ENCODE results near the gene NRDC. TPM values are rescaled to one million over a fixed set of nuclear protein-coding genes. Genes with fewer than 3 reads are reported as not detected.

NRDC gene
- total RNA-seq, 1 experiment from 2014 or later, result 182 TPM

DNA sequence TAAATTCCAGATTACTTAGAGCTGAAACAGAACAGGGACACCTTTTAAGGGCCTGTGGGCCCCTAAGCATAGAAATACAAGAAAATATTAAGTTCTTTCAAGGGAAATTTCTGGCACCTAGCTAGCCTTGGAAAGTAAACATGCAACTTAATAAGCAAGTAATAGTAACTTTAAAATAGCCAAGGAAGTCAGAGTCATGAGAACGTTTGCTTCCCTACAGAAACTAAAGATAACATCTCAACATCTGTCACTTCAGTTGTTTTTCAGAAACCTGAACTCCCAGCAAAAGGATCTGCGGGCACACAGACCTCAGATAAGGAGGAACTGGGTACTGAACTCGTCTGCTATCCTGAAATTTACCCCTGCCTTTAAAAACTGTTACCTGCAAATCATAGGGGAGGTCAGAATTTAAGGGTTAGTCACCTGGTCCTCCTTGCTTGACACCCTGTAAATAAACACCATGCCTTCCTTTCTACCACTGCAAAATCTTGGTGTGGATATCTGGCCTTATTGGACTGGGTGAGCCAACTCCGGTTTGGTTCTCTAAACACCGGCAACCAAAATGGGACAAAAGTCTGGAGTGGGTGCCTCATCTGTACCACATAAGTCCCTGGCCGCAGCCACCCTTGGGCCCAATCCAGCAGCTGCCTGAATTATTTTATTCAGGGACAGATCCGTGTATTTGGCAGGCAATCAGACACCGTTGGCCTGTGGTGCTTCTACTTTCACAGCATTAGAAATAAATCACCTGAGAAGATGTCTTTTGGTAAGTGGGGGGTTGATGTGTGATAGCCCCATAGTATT is 27.9 kb downstream of the NRDC start:
- TF ChIP-seq EZH2phosphoT487 (IDR thresholded peaks at IDR 0.05; ENCODE audit: borderline replicate concordance) (no peak), POLR2A (IDR thresholded peaks at IDR 0.05; ENCODE audit: borderline replicate concordance, extremely low read depth, insufficient read depth, insufficient read length) (no peak), ZFX (IDR thresholded peaks at IDR 0.05) (no peak), YY1 (IDR thresholded peaks at IDR 0.05; ENCODE audit: extremely low read depth, insufficient replicate concordance, low read depth, low read length) (no peak), SRF (IDR thresholded peaks at IDR 0.05; ENCODE audit: low read depth) (no peak), ELF1 (IDR thresholded peaks at IDR 0.05; ENCODE audit: borderline replicate concordance, low read depth) (no peak), EZH2 (IDR thresholded peaks at IDR 0.05) (no peak), TCF7L2 (IDR thresholded peaks at IDR 0.05; ENCODE audit: borderline replicate concordance, extremely low read depth, insufficient read depth, insufficient read length) (no peak), EGR1 (IDR thresholded peaks at IDR 0.05; ENCODE audit: low read depth) (no peak), ZNF274 (IDR thresholded peaks at IDR 0.05; ENCODE audit: low read depth, low read length) (no peak), RAD21 (IDR thresholded peaks at IDR 0.05; ENCODE audit: low read depth) (no peak), JUND (IDR thresholded peaks at IDR 0.05) (no peak), FOSL1 (IDR thresholded peaks at IDR 0.05; ENCODE audit: low read depth) (no peak), CBX3 (IDR thresholded peaks at IDR 0.05; ENCODE audit: low read depth) (no peak), POLR2AphosphoS5 (IDR thresholded peaks at IDR 0.05; ENCODE audit: low read depth, low read length) (no peak)
- TF ChIP-seq, protein P1, sequence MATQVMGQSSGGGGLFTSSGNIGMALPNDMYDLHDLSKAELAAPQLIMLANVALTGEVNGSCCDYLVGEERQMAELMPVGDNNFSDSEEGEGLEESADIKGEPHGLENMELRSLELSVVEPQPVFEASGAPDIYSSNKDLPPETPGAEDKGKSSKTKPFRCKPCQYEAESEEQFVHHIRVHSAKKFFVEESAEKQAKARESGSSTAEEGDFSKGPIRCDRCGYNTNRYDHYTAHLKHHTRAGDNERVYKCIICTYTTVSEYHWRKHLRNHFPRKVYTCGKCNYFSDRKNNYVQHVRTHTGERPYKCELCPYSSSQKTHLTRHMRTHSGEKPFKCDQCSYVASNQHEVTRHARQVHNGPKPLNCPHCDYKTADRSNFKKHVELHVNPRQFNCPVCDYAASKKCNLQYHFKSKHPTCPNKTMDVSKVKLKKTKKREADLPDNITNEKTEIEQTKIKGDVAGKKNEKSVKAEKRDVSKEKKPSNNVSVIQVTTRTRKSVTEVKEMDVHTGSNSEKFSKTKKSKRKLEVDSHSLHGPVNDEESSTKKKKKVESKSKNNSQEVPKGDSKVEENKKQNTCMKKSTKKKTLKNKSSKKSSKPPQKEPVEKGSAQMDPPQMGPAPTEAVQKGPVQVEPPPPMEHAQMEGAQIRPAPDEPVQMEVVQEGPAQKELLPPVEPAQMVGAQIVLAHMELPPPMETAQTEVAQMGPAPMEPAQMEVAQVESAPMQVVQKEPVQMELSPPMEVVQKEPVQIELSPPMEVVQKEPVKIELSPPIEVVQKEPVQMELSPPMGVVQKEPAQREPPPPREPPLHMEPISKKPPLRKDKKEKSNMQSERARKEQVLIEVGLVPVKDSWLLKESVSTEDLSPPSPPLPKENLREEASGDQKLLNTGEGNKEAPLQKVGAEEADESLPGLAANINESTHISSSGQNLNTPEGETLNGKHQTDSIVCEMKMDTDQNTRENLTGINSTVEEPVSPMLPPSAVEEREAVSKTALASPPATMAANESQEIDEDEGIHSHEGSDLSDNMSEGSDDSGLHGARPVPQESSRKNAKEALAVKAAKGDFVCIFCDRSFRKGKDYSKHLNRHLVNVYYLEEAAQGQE (IDR thresholded peaks at IDR 0.05; ENCODE audit: low read depth), result no peak
- TF ChIP-seq, protein P2, sequence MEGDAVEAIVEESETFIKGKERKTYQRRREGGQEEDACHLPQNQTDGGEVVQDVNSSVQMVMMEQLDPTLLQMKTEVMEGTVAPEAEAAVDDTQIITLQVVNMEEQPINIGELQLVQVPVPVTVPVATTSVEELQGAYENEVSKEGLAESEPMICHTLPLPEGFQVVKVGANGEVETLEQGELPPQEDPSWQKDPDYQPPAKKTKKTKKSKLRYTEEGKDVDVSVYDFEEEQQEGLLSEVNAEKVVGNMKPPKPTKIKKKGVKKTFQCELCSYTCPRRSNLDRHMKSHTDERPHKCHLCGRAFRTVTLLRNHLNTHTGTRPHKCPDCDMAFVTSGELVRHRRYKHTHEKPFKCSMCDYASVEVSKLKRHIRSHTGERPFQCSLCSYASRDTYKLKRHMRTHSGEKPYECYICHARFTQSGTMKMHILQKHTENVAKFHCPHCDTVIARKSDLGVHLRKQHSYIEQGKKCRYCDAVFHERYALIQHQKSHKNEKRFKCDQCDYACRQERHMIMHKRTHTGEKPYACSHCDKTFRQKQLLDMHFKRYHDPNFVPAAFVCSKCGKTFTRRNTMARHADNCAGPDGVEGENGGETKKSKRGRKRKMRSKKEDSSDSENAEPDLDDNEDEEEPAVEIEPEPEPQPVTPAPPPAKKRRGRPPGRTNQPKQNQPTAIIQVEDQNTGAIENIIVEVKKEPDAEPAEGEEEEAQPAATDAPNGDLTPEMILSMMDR (IDR thresholded peaks at IDR 0.05 in 2 of 3, conservative IDR thresholded peaks at IDR 0.05 in 1 of 3; ENCODE audit: borderline replicate concordance in 1 of 3, insufficient read depth in 1 of 3, low read depth in 2 of 3, low read length in 2 of 3), result no peak
- TF ChIP-seq, protein P3, sequence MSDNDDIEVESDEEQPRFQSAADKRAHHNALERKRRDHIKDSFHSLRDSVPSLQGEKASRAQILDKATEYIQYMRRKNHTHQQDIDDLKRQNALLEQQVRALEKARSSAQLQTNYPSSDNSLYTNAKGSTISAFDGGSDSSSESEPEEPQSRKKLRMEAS (IDR thresholded peaks at IDR 0.05), result no peak
- TF ChIP-seq, protein P4, sequence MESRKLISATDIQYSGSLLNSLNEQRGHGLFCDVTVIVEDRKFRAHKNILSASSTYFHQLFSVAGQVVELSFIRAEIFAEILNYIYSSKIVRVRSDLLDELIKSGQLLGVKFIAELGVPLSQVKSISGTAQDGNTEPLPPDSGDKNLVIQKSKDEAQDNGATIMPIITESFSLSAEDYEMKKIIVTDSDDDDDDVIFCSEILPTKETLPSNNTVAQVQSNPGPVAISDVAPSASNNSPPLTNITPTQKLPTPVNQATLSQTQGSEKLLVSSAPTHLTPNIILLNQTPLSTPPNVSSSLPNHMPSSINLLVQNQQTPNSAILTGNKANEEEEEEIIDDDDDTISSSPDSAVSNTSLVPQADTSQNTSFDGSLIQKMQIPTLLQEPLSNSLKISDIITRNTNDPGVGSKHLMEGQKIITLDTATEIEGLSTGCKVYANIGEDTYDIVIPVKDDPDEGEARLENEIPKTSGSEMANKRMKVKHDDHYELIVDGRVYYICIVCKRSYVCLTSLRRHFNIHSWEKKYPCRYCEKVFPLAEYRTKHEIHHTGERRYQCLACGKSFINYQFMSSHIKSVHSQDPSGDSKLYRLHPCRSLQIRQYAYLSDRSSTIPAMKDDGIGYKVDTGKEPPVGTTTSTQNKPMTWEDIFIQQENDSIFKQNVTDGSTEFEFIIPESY (IDR thresholded peaks at IDR 0.05; ENCODE audit: extremely low read depth, insufficient replicate concordance, low read length), result no peak
- TF ChIP-seq, protein P5, sequence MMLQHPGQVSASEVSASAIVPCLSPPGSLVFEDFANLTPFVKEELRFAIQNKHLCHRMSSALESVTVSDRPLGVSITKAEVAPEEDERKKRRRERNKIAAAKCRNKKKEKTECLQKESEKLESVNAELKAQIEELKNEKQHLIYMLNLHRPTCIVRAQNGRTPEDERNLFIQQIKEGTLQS (IDR thresholded peaks at IDR 0.05), result no peak
- Histone ChIP-seq H4K20me1 (ENCODE audit: insufficient read depth) (0 out of 2 replicates have a peak, but pooled peaks cover 6% of the 10 kb centered on the region), H3K27ac (ENCODE audit: low read depth, low read length) (no peak overlapping the region), H3K9me3 (ENCODE audit: control insufficient read depth in 1 of 2, insufficient read depth in 1 of 2, low read depth in 1 of 2, low read length in 2 of 2) (no peaks in the 10 kb centered on the region), H3K36me3 (ENCODE audit: control insufficient read depth in 1 of 2, insufficient read depth in 2 of 2, low read length in 2 of 2) (peaks cover 0 to 3% of the 10 kb centered on the region in 2 experiments; a peak in 2 of 4 replicates), H3K9ac (ENCODE audit: low read length) (no peak overlapping the region), H3K4me3 (replicated peaks in 1 of 2; ENCODE audit: low read depth in 1 of 2, low read length in 2 of 2) (no peak overlapping the region), H3K4me1 (ENCODE audit: control insufficient read depth in 1 of 2, insufficient read depth in 2 of 2, low read length in 2 of 2) (no peaks in the 10 kb centered on the region), H3K79me2 (ENCODE audit: insufficient read depth, low read length) (peaks cover 51% of the 10 kb centered on the region), H3K9me2 (ENCODE audit: insufficient read depth) (no peaks in the 10 kb centered on the region), H3K27me3 (ENCODE audit: insufficient read depth, low read length) (no peaks in the 10 kb centered on the region), H2AFZ (ENCODE audit: low read depth, low read length, poor library complexity, severe bottlenecking) (no peak overlapping the region), H3K4me2 (ENCODE audit: low read length) (no peak overlapping the region)
- intact Hi-C loops (cut with micrococcal nuclease), result no loop called here
- POLR2A ChIA-PET, result no interaction called here
- BruUV-seq (replicated peaks), result no TSS peak
- DNase-seq (ENCODE audit: low read depth, low spot score) (no peak), ATAC-seq (no peak)
- CTCF ChIA-PET, result no interaction called here
- RAD21 ChIA-PET (ENCODE audit: low non-redundant PET in 1 of 2, low total read pairs in 2 of 2, uncharacterized antibody in 2 of 2, unreplicated experiment in 2 of 2), result no interaction called here
